Measurements from ENCODE around the gene TCF4.

GRCh38 chr18:55395799-55396198 lies 192.2 kb downstream of the TCF4 start:
- TF ChIP-seq CTCF (IDR thresholded peaks at IDR 0.05 in 2 of 3, conservative IDR thresholded peaks at IDR 0.05 in 1 of 3; ENCODE audit: borderline replicate concordance in 1 of 3, insufficient read depth in 1 of 3, low read depth in 2 of 3, low read length in 2 of 3) (no peak), POLR2A (IDR thresholded peaks at IDR 0.05; ENCODE audit: borderline replicate concordance, extremely low read depth, insufficient read depth, insufficient read length) (no peak), CEBPB (IDR thresholded peaks at IDR 0.05; ENCODE audit: low read depth) (no peak), POLR2AphosphoS5 (IDR thresholded peaks at IDR 0.05; ENCODE audit: low read depth, low read length) (no peak), REST (IDR thresholded peaks at IDR 0.05; ENCODE audit: low read depth) (no peak), EZH2phosphoT487 (IDR thresholded peaks at IDR 0.05; ENCODE audit: borderline replicate concordance) (no peak), ZFX (IDR thresholded peaks at IDR 0.05) (no peak), EZH2 (IDR thresholded peaks at IDR 0.05) (no peak), EGR1 (IDR thresholded peaks at IDR 0.05; ENCODE audit: low read depth) (no peak), SP1 (IDR thresholded peaks at IDR 0.05; ENCODE audit: low read depth) (no peak), ZBTB33 (IDR thresholded peaks at IDR 0.05; ENCODE audit: extremely low read depth, insufficient replicate concordance, low read length) (no peak), RAD21 (IDR thresholded peaks at IDR 0.05; ENCODE audit: low read depth) (no peak), TCF7L2 (IDR thresholded peaks at IDR 0.05; ENCODE audit: borderline replicate concordance, extremely low read depth, insufficient read depth, insufficient read length) (no peak)
